ENCODE data around the gene ZNF362. TPM values are rescaled to one million over a fixed set of nuclear protein-coding genes. Genes with fewer than 3 reads are reported as not detected.

The ZNF362 gene
- total RNA-seq, 3 donors from 2014 or later (not counting 1 experiment from before 2014, with no cell fraction given) = 34.7 to 39.1 (median 38.3) TPM

- Mint-ChIP-seq H3K27me3 (ENCODE audit: low read depth in 2 of 2) (no peaks in the 10 kb centered on the region), H3K27ac (no peak overlapping the region), H3K4me3 (no peak overlapping the region), H3K9me3 (no peaks in the 10 kb centered on the region), H3K4me1 (peaks cover 25 to 38% of the 10 kb centered on the region in 2 donors), H3K36me3 (no peaks in the 10 kb centered on the region)
- TF ChIP-seq CTCF (IDR thresholded peaks at IDR 0.05) = no peak
- no peak for DNase-seq
- ATAC-seq = no peak
- intact Hi-C loops (cut with micrococcal nuclease) = no loop called here
- peaks cover 12% of the 10 kb centered on the region for H3K36me3 ChIP-seq (ENCODE audit: control insufficient read depth, insufficient read depth, low read length)
- no peak overlapping the region for H3K4me3 ChIP-seq (ENCODE audit: low read length)
- WGBS (ENCODE audit: insufficient coverage) = 93% methylated on average over 9 of the region's 9 CpGs
- H3K4me1 ChIP-seq (ENCODE audit: control insufficient read depth, insufficient read depth, low read length) = peaks cover 8% of the 10 kb centered on the region
- no peaks in the 10 kb centered on the region for H3K9me3 ChIP-seq (ENCODE audit: control insufficient read depth, insufficient read depth, low read length)
- no peaks in the 10 kb centered on the region for H3K27me3 ChIP-seq (ENCODE audit: control insufficient read depth, insufficient read depth, low read length)
- H3K27ac ChIP-seq (ENCODE audit: low read length) = no peak overlapping the region
Measured at GRCh38 chr1:33296082-33296458, 39.8 kb downstream of the ZNF362 start.

- no peak overlapping the region for H3K27ac ChIP-seq (ENCODE audit: low read length)
- no peak for TF ChIP-seq CTCF (IDR thresholded peaks at IDR 0.05)
- 85% methylated on average over 4 of the region's 4 CpGs for WGBS (ENCODE audit: insufficient coverage)
- DNase-seq = no peak
- Mint-ChIP-seq H3K4me1 (peaks cover 25 to 44% of the 10 kb centered on the region in 2 donors), H3K27me3 (ENCODE audit: low read depth in 2 of 2) (no peaks in the 10 kb centered on the region), H3K4me3 (no peak overlapping the region), H3K36me3 (no peaks in the 10 kb centered on the region), H3K9me3 (no peaks in the 10 kb centered on the region), H3K27ac (no peak overlapping the region)
- intact Hi-C loops (cut with micrococcal nuclease) = no loop called here
- no peak overlapping the region for H3K4me3 ChIP-seq (ENCODE audit: low read length)
- no peak for ATAC-seq
- H3K9me3 ChIP-seq (ENCODE audit: control insufficient read depth, insufficient read depth, low read length) = no peaks in the 10 kb centered on the region
- no peaks in the 10 kb centered on the region for H3K27me3 ChIP-seq (ENCODE audit: control insufficient read depth, insufficient read depth, low read length)
- H3K36me3 ChIP-seq (ENCODE audit: control insufficient read depth, insufficient read depth, low read length) = peaks cover 12% of the 10 kb centered on the region
- peaks cover 9% of the 10 kb centered on the region for H3K4me1 ChIP-seq (ENCODE audit: control insufficient read depth, insufficient read depth, low read length)
Measured at GRCh38 chr1:33296824-33297223, 40.5 kb downstream of the ZNF362 start.

- Histone ChIP-seq H3K4me3 (ENCODE audit: low read length) (no peak overlapping the region), H3K27me3 (ENCODE audit: control insufficient read depth, insufficient read depth, low read length) (no peaks in the 10 kb centered on the region), H3K9me3 (ENCODE audit: control insufficient read depth, insufficient read depth, low read length) (no peaks in the 10 kb centered on the region), H3K4me1 (ENCODE audit: control insufficient read depth, insufficient read depth, low read length) (peaks cover 18% of the 10 kb centered on the region), H3K36me3 (ENCODE audit: control insufficient read depth, insufficient read depth, low read length) (peaks cover 8% of the 10 kb centered on the region), H3K27ac (ENCODE audit: low read length) (no peak overlapping the region)
- WGBS (ENCODE audit: insufficient coverage) = 89% methylated on average over 4 of the region's 4 CpGs
- no peaks in the 10 kb centered on the region for H3K9me3 Mint-ChIP-seq
- TF ChIP-seq CTCF (IDR thresholded peaks at IDR 0.05) = no peak
- no peaks in the 10 kb centered on the region for H3K27me3 Mint-ChIP-seq (ENCODE audit: low read depth in 2 of 2)
- peaks cover 26 to 50% of the 10 kb centered on the region in 2 donors for H3K4me1 Mint-ChIP-seq
- no peak overlapping the region for H3K4me3 Mint-ChIP-seq
- no peak for ATAC-seq
- peak overlapping the region in 1 of 2 donors; percentile 49 for H3K27ac Mint-ChIP-seq
- DNase-seq = no peak
- H3K36me3 Mint-ChIP-seq = no peaks in the 10 kb centered on the region
- intact Hi-C loops (cut with micrococcal nuclease) = no loop called here
Measured at GRCh38 chr1:33297911-33298622, 41.8 kb downstream of the ZNF362 start.
